H1 (cell line): ENCODE measurements around the gene RPS19. TPM values are rescaled to one million over a fixed set of nuclear protein-coding genes. Genes with fewer than 3 reads are reported as not detected.

Source experiments
- CTCF ChIA-PET: fragments of 300-600 bp; sonication (Branson Sonifier 250); formaldehyde crosslinking; loops from one replicate; lab custom pipeline; 2021; ENCODE audit not compliant: partially characterized antibody; lab: Charles Lee
- POLR2A ChIA-PET: fragments of 300-600 bp; sonication (Branson Sonifier 250); formaldehyde crosslinking; loops from one replicate; lab custom pipeline; 2021; ENCODE audit warnings: inconsistent platforms; ENCODE audit not compliant: partially characterized antibody; lab: Charles Lee
- DNase-seq, 2 experiments: peaks; one replicate each; pipeline versions ENCODE4 v3.0.0 to v3.0.0-alpha.2; 2010 to 2022; ENCODE audit warnings: low spot score in 2 of 2, low read depth in 1 of 2, mixed read lengths in 1 of 2
- FAIRE-seq: peaks from 2 replicates; lab custom pipeline; 2011; peaks lifted over from hg19 to GRCh38; lab: Jason Lieb, UNC
- H2AFZ ChIP-seq: 2 replicates; pipeline ENCODE4 v1.8.1; 2012; ENCODE audit warnings: low read length, inconsistent platforms
- H2AK5ac ChIP-seq: 2 replicates; pipeline ENCODE4 v1.6.1; 2013; ENCODE audit warnings: low read depth, low read length
- H2BK120ac ChIP-seq: replicated peaks from 2 replicates; pipeline ENCODE3; 2013; ENCODE audit warnings: low read depth, low read length, inconsistent platforms
- H2BK12ac ChIP-seq: 2 replicates; pipeline ENCODE4 v1.6.1; 2013; ENCODE audit warnings: low read depth, low read length
- H2BK15ac ChIP-seq: 2 replicates; pipeline ENCODE4 v1.6.1; 2013; ENCODE audit warnings: low read length
- H2BK20ac ChIP-seq: 2 replicates; pipeline ENCODE4 v1.6.1; 2013; ENCODE audit warnings: low read length
- H2BK5ac ChIP-seq: 2 replicates; pipeline ENCODE4 v1.6.1; 2013; ENCODE audit warnings: low read depth, low read length
- H3K14ac ChIP-seq: 2 replicates; pipeline ENCODE4 v1.6.1; 2013; ENCODE audit warnings: inconsistent platforms; ENCODE audit not compliant: insufficient read length
- H3K18ac ChIP-seq: 2 replicates; pipeline ENCODE4 v1.6.1; 2013; ENCODE audit warnings: low read length; ENCODE audit errors: extremely low read depth
- H3K23ac ChIP-seq: 2 replicates; pipeline ENCODE4 v1.6.1; 2013; ENCODE audit warnings: inconsistent platforms; ENCODE audit not compliant: insufficient read length
- H3K23me2 ChIP-seq: 2 replicates; pipeline ENCODE4 v1.6.1; 2013; ENCODE audit warnings: low read depth, low read length
- H3K27ac ChIP-seq: 2 replicates; pipeline ENCODE4 v1.6.1; 2011; ENCODE audit warnings: low read depth, low read length, inconsistent platforms
- H3K27me3 ChIP-seq, 4 experiments: replicated peaks in 1 of 4; 1 replicate in 1 of 4; 2 replicates in 3 of 4; pipeline versions ENCODE4 v1.6.1 to v1.8.1; 2011 to 2013; ENCODE audit warnings: low read length in 3 of 4, mild to moderate bottlenecking in 3 of 4, inconsistent platforms in 2 of 4, mixed read lengths in 2 of 4, moderate library complexity in 1 of 4; ENCODE audit not compliant: control insufficient read depth in 3 of 4, insufficient read depth in 3 of 4; ENCODE audit errors: extremely low read depth in 1 of 4
- H3K36me3 ChIP-seq, 4 experiments: 2 replicates each; pipeline versions ENCODE4 v1.6.1 to v1.8.1; 2011 to 2013; ENCODE audit warnings: mild to moderate bottlenecking in 4 of 4, low read length in 3 of 4, moderate library complexity in 2 of 4, control low read depth in 1 of 4, inconsistent platforms in 1 of 4; ENCODE audit not compliant: insufficient read depth in 4 of 4, control insufficient read depth in 2 of 4
- H3K4ac ChIP-seq: replicated peaks from 2 replicates; pipeline ENCODE3; 2013; ENCODE audit warnings: low read length, low read depth, mixed read lengths, inconsistent platforms; ENCODE audit not compliant: insufficient read length
- H3K4me1 ChIP-seq, 4 experiments: replicated peaks in 1 of 4; 1 replicate in 1 of 4; 2 replicates in 3 of 4; pipeline versions ENCODE4 v1.6.1 to v1.8.1; 2011 to 2013; ENCODE audit warnings: low read length in 3 of 4, inconsistent platforms in 2 of 4, mixed read lengths in 1 of 4; ENCODE audit not compliant: insufficient read depth in 4 of 4, control insufficient read depth in 3 of 4
- H3K4me2 ChIP-seq, 2 experiments: 2 replicates each; pipeline versions ENCODE4 v1.6.1 to v1.8.1; 2011 to 2013; ENCODE audit warnings: low read depth in 2 of 2, low read length in 2 of 2, control low read depth in 1 of 2, inconsistent platforms in 1 of 2, mild to moderate bottlenecking in 1 of 2; ENCODE audit not compliant: insufficient read depth in 1 of 2
- H3K4me3 ChIP-seq, 4 experiments: fragments of 200-600, 300-600 bp in 1 of 4; sonication (generic), shearing (Covaris generic), sonication (Bioruptor Twin) in 1 of 4; 2 replicates each; pipeline versions ENCODE4 v1.5.1 to v1.8.1; 2011 to 2016; ENCODE audit warnings: low read length in 4 of 4, low read depth in 3 of 4, control low read depth in 2 of 4, inconsistent platforms in 2 of 4, mild to moderate bottlenecking in 2 of 4, mixed read lengths in 1 of 4, moderate library complexity in 1 of 4; ENCODE audit not compliant: insufficient read depth in 2 of 4; ENCODE audit errors: extremely low read depth in 1 of 4
- H3K56ac ChIP-seq: replicated peaks from 2 replicates; pipeline ENCODE3; 2013; ENCODE audit warnings: low read depth, mild to moderate bottlenecking, mixed read lengths, low read length, inconsistent platforms; ENCODE audit not compliant: insufficient read length
- H3K79me1 ChIP-seq: 2 replicates; pipeline ENCODE4 v1.6.1; 2013; ENCODE audit warnings: low read depth, low read length, control low read depth
- H3K79me2 ChIP-seq, 2 experiments: 2 replicates each; pipeline versions ENCODE4 v1.6.1 to v1.8.1; 2012 to 2013; ENCODE audit warnings: low read length in 2 of 2, mild to moderate bottlenecking in 2 of 2, inconsistent platforms in 1 of 2; ENCODE audit not compliant: insufficient read depth in 2 of 2, control insufficient read depth in 1 of 2
- H3K9ac ChIP-seq, 4 experiments: replicated peaks in 1 of 4; 1 replicate in 1 of 4; 2 replicates in 3 of 4; pipeline versions ENCODE4 v1.6.1 to v1.8.1; 2011 to 2013; ENCODE audit warnings: low read depth in 3 of 4, low read length in 3 of 4, control low read depth in 2 of 4, mild to moderate bottlenecking in 2 of 4, moderate library complexity in 2 of 4, inconsistent platforms in 1 of 4; ENCODE audit errors: extremely low read depth in 1 of 4
- H3K9me3 ChIP-seq, 2 experiments: 2 replicates each; pipeline versions ENCODE4 v1.6.1 to v1.8.1; 2012 to 2013; ENCODE audit warnings: mild to moderate bottlenecking in 2 of 2, moderate library complexity in 2 of 2, control low read depth in 1 of 2, inconsistent platforms in 1 of 2, low read depth in 1 of 2, low read length in 1 of 2, mixed read lengths in 1 of 2; ENCODE audit not compliant: insufficient read depth in 2 of 2
- H4K20me1 ChIP-seq, 2 experiments: replicated peaks in 1 of 2; 2 replicates each; pipeline versions ENCODE3 to v1.8.1; 2011 to 2013; ENCODE audit warnings: inconsistent platforms in 2 of 2, low read length in 2 of 2, mild to moderate bottlenecking in 1 of 2; ENCODE audit not compliant: insufficient read depth in 2 of 2, control insufficient read depth in 1 of 2
- H4K5ac ChIP-seq: 2 replicates; pipeline ENCODE4 v1.6.1; 2013; ENCODE audit warnings: low read length, low read depth, mixed read lengths, inconsistent platforms; ENCODE audit not compliant: insufficient read length
- H4K8ac ChIP-seq: 2 replicates; pipeline ENCODE4 v1.8.0; 2013; ENCODE audit warnings: mild to moderate bottlenecking, moderate library complexity, low read length, inconsistent platforms; ENCODE audit not compliant: insufficient read depth; ENCODE audit errors: extremely low read depth
- H4K91ac ChIP-seq: replicated peaks from 2 replicates; pipeline ENCODE3; 2013; ENCODE audit warnings: low read length, mixed read lengths, inconsistent platforms; ENCODE audit not compliant: insufficient read length
- ASH2L ChIP-seq: fragments of 200-600, 300-600 bp; sonication (generic); IDR thresholded peaks from one replicate; pipeline ENCODE4 v1.7.1; 2017; ENCODE audit warnings: low read length
- E2F6 ChIP-seq: IDR thresholded peaks from 2 replicates; pipeline ENCODE4 v1.6.1; 2012; ENCODE audit warnings: inconsistent platforms
- EGR1 ChIP-seq: IDR thresholded peaks from 2 replicates; pipeline ENCODE4 v1.6.1; 2011; ENCODE audit warnings: low read depth, low read length, borderline replicate concordance
- EP300 ChIP-seq, 2 experiments: IDR thresholded peaks; 1 replicate in 1 of 2; 2 replicates in 1 of 2; pipeline ENCODE4 v1.6.1; 2011 to 2012; ENCODE audit warnings: low read depth in 2 of 2, low read length in 2 of 2, mild to moderate bottlenecking in 2 of 2, borderline replicate concordance in 1 of 2, inconsistent platforms in 1 of 2, moderate library complexity in 1 of 2
- FOSL1 ChIP-seq: IDR thresholded peaks from 2 replicates; pipeline ENCODE4 v1.6.1; 2011; ENCODE audit warnings: mild to moderate bottlenecking, low read depth, low read length, moderate library complexity; ENCODE audit not compliant: insufficient read depth
- PHF8 ChIP-seq: fragments of 200-600 bp; sonication (generic); conservative IDR thresholded peaks from 2 replicates; pipeline ENCODE4 v1.7.1; 2012; ENCODE audit warnings: low read depth, mild to moderate bottlenecking, inconsistent platforms, low read length, moderate library complexity
- POLR2A ChIP-seq, 2 experiments: IDR thresholded peaks; 1 replicate in 1 of 2; 2 replicates in 1 of 2; pipeline ENCODE4 v1.6.1; 2011; ENCODE audit warnings: low read depth in 2 of 2, low read length in 2 of 2, mild to moderate bottlenecking in 2 of 2; ENCODE audit errors: control extremely low read depth in 1 of 2
- POU5F1 ChIP-seq: IDR thresholded peaks from 2 replicates; pipeline ENCODE4 v1.6.1; 2011; ENCODE audit warnings: low read depth, mild to moderate bottlenecking, low read length, moderate library complexity
- RAD21 ChIP-seq, 2 experiments: IDR thresholded peaks in 1 of 2; conservative IDR thresholded peaks in 1 of 2; 2 replicates each; pipeline ENCODE4 v1.6.1; 2011; ENCODE audit warnings: low read depth in 2 of 2, low read length in 2 of 2, improper control_type of control experiment in 1 of 2, inconsistent platforms in 1 of 2, mild to moderate bottlenecking in 1 of 2, moderate library complexity in 1 of 2
- RBBP5 ChIP-seq: IDR thresholded peaks from 2 replicates; pipeline ENCODE4 v1.7.1; 2012; ENCODE audit warnings: low read depth, mild to moderate bottlenecking, inconsistent platforms, low read length, moderate library complexity, borderline replicate concordance
- SIX5 ChIP-seq: IDR thresholded peaks from 2 replicates; pipeline ENCODE4 v1.6.1; 2011; ENCODE audit warnings: mild to moderate bottlenecking, low read depth, low read length
- SP4 ChIP-seq: IDR thresholded peaks from 2 replicates; pipeline ENCODE4 v1.6.1; 2012; ENCODE audit warnings: low read length, inconsistent platforms
- TAF1 ChIP-seq: IDR thresholded peaks from 2 replicates; pipeline ENCODE4 v1.6.1; 2011; ENCODE audit warnings: mild to moderate bottlenecking, low read depth, low read length
- WGBS, 2 experiments: shearing (Covaris generic) in 1 of 2; methylation state at CpG; one replicate each; pipeline versions ENCODE4 v1.1.6 to v1.1.7; 2013 to 2015; ENCODE audit warnings: low lambda C conversion rate in 2 of 2, mixed read lengths in 2 of 2, inconsistent platforms in 1 of 2, low coverage in 1 of 2, missing lambda C conversion rate in 1 of 2; ENCODE audit not compliant: insufficient replicate concordance in 2 of 2, insufficient coverage in 1 of 2, insufficient read length in 1 of 2; ENCODE audit errors: extremely low coverage in 1 of 2, missing lambda C conversion rate in 1 of 2; 5-methylcytosine and 5-hydroxymethylcytosine counted together
- polyA plus RNA-seq, 7 experiments: library from polyadenylated mRNA; depleted of rRNA in 3 of 7; stranded (reverse) in 5 of 7; unstranded in 2 of 7; fragments of >200 nt in 5 of 7; fragments of 200-250 nt in 2 of 7; gene quantifications; 1 replicate in 5 of 7; 2 replicates in 1 of 7; 4 replicates in 1 of 7; pipeline versions ENCODE4 v1.2.1 to v1.2.3, GENCODE V29; 2011 to 2013; ENCODE audit warnings: missing spikeins in 2 of 7, mixed read lengths in 2 of 7
- total RNA-seq: library from RNA; stranded (reverse); fragmentation: NEBNext Ultra II Directional; extraction: Animal tissue kit (Norgen Biotek cat#: 25700); gene quantifications from 2 replicates; pipeline ENCODE4 v1.2.1, GENCODE V29; 2021

The RPS19 gene
- total and polyA plus RNA-seq, 2 of the 8 experiments (the other 6 are each of a cell fraction or from before 2014, with no cell fraction given): 2,817 to 5,751 TPM

GRCh38 chr19:41880329-41880708 lies 20.3 kb downstream of the RPS19 start:
- Histone ChIP-seq H3K4ac (no peak overlapping the region), H2AK5ac (no peak overlapping the region), H3K18ac (no peak overlapping the region), H3K4me3 (no peak overlapping the region), H2BK20ac (no peak overlapping the region), H3K56ac (no peak overlapping the region), H2BK120ac (no peak overlapping the region), H4K8ac (no peak overlapping the region), H3K23ac (no peak overlapping the region), H3K9ac (no peak overlapping the region), H3K23me2 (peaks cover 16% of the 10 kb centered on the region; the same call in 1 of the 2 replicates), H4K5ac (no peak overlapping the region), H3K27me3 (peaks cover 1 to 19% (median 17%) of the 10 kb centered on the region in 4 experiments; a peak in 6 of 7 replicates), H4K91ac (no peak overlapping the region), H3K14ac (no peak overlapping the region), H2AFZ (no peak overlapping the region), H2BK12ac (no peak overlapping the region), H3K4me1 (peaks cover 0 to 5% (median 2%) of the 10 kb centered on the region in 4 experiments; a peak in 5 of 7 replicates), H3K79me2 (peaks cover 0 to 3% of the 10 kb centered on the region in 2 experiments; a peak in 1 of 4 replicates), H2BK15ac (no peak overlapping the region), H3K36me3 (no peaks in the 10 kb centered on the region), H3K9me3 (no peaks in the 10 kb centered on the region), H3K27ac (no peak overlapping the region), H2BK5ac (no peak overlapping the region), H4K20me1 (no peaks in the 10 kb centered on the region), H3K79me1 (peaks cover 2% of the 10 kb centered on the region; the same call in 1 of the 2 replicates), H3K4me2 (no peak overlapping the region)
- CTCF ChIA-PET: interaction anchor here (0.7 to 1.6 kb wide), 4 partner anchors 48 to 508 kb away, joined by 3 to 4 read pairs (median 3); partner anchors contain the start of gene ERFL
- no peak for DNase-seq
- 80% methylated on average over 5 of the region's 5 CpGs; no CpG with 5 or more reads in 1 of the 2 experiments for WGBS, 2 experiments
- POLR2A ChIA-PET: interaction anchor here (0.7 to 13.9 kb wide), 4 partner anchors 12 to 441 kb away, joined by 4 to 298 read pairs (median 6); partner anchors contain the start of gene RPS19
- FAIRE-seq: no peak
- TF ChIP-seq RBBP5: no peak
- TF ChIP-seq POU5F1: no peak
- no peak for TF ChIP-seq PHF8
- TF ChIP-seq EGR1: no peak
- TF ChIP-seq POLR2A (IDR thresholded peaks at IDR 0.05; ENCODE audit: control extremely low read depth in 1 of 2, low read depth in 2 of 2, low read length in 2 of 2): no peak
- no peak for TF ChIP-seq FOSL1
- no peak for TF ChIP-seq TAF1
- no peak for TF ChIP-seq EP300 (IDR thresholded peaks at IDR 0.05; ENCODE audit: borderline replicate concordance in 1 of 2, low read depth in 2 of 2, low read length in 2 of 2)
- no peak for TF ChIP-seq RAD21 (IDR thresholded peaks at IDR 0.05 in 1 of 2, conservative IDR thresholded peaks at IDR 0.05 in 1 of 2; ENCODE audit: low read depth in 2 of 2, low read length in 2 of 2)
- no peak for TF ChIP-seq E2F6
- TF ChIP-seq ASH2L: no peak
- TF ChIP-seq SP4: no peak
- TF ChIP-seq SIX5: no peak
